Neutrophil (primary cell): Measurements from ENCODE around the gene ATP1A3.

Experiments
- H3K27ac ChIP-seq: fragments of 200-600 bp; sonication (generic); 2 replicates; pipeline ENCODE4 v1.5.1; 2016; ENCODE audit warnings: mild to moderate bottlenecking, moderate library complexity
- H3K27me3 ChIP-seq: fragments of 200-600 bp; sonication (generic); 2 replicates; pipeline ENCODE4 v1.6.0; 2016; ENCODE audit warnings: mild to moderate bottlenecking
- H3K36me3 ChIP-seq: fragments of 200-600 bp; sonication (generic); 2 replicates; pipeline ENCODE4 v1.5.1; 2017
- H3K4me1 ChIP-seq, 2 experiments: fragments of 200-600 bp in 1 of 2; sonication (generic) in 1 of 2; 1 replicate in 1 of 2; 2 replicates in 1 of 2; pipeline versions ENCODE4 v1.5.1 to v1.6.1; 2013 to 2016; ENCODE audit warnings: low read depth in 1 of 2, low read length in 1 of 2, mild to moderate bottlenecking in 1 of 2, moderate library complexity in 1 of 2; ENCODE audit not compliant: control insufficient read depth in 1 of 2, insufficient read depth in 1 of 2
- H3K4me3 ChIP-seq, 2 experiments: fragments of 200-600 bp in 1 of 2; sonication (generic) in 1 of 2; 1 replicate in 1 of 2; 2 replicates in 1 of 2; pipeline ENCODE4 v1.5.1; 2013 to 2016; ENCODE audit warnings: low read depth in 1 of 2, low read length in 1 of 2, mild to moderate bottlenecking in 1 of 2, moderate library complexity in 1 of 2
- H3K9me3 ChIP-seq: fragments of 200-600 bp; sonication (generic); 2 replicates; pipeline ENCODE4 v1.5.1; 2016
- CTCF ChIP-seq: fragments of 200-600 bp; sonication (generic); IDR thresholded peaks from 2 replicates; pipeline ENCODE4 v1.5.1; 2016; ENCODE audit warnings: antibody characterized with exemption

The ATP1A3 gene

GRCh38 chr19:42003506-42004294 is 9.7 kb upstream of the ATP1A3 start:
- Histone ChIP-seq H3K27me3 (peaks cover 33% of the 10 kb centered on the region), H3K36me3 (no peaks in the 10 kb centered on the region), H3K9me3 (no peaks in the 10 kb centered on the region), H3K4me1 (no peaks in the 10 kb centered on the region), H3K4me3 (no peak overlapping the region), H3K27ac (no peak overlapping the region)
- TF ChIP-seq CTCF = no peak

GRCh38 chr19:41999878-42000208 is 5.8 kb upstream of the ATP1A3 start:
- Histone ChIP-seq H3K4me3 (no peak overlapping the region), H3K9me3 (no peaks in the 10 kb centered on the region), H3K27ac (no peak overlapping the region), H3K4me1 (peaks cover 0 to 3% of the 10 kb centered on the region in 2 experiments), H3K27me3 (peaks cover 71% of the 10 kb centered on the region), H3K36me3 (no peaks in the 10 kb centered on the region)
- TF ChIP-seq CTCF = no peak

- no peak for TF ChIP-seq CTCF
- Histone ChIP-seq H3K4me3 (no peak overlapping the region), H3K27ac (no peak overlapping the region), H3K36me3 (no peaks in the 10 kb centered on the region), H3K9me3 (no peaks in the 10 kb centered on the region), H3K4me1 (peaks cover 0 to 4% of the 10 kb centered on the region in 2 experiments), H3K27me3 (peaks cover 77% of the 10 kb centered on the region)
These were observed 5.2 kb upstream of the ATP1A3 start for GRCh38 chr19:41999071-41999877.

GRCh38 chr19:41998246-41999020 is 4.4 kb upstream of the ATP1A3 start:
- Histone ChIP-seq H3K4me3 (no peak overlapping the region), H3K27ac (no peak overlapping the region), H3K36me3 (no peaks in the 10 kb centered on the region), H3K27me3 (peaks cover 85% of the 10 kb centered on the region), H3K4me1 (peaks cover 3 to 12% of the 10 kb centered on the region in 2 experiments), H3K9me3 (no peaks in the 10 kb centered on the region)
- peak; percentile 25 for TF ChIP-seq CTCF

GRCh38 chr19:41997851-41998229 is 3.8 kb upstream of the ATP1A3 start:
- H3K27me3 ChIP-seq = peaks cover 91% of the 10 kb centered on the region

More at GRCh38 chr19:41997851-41998229, 3.8 kb upstream of the ATP1A3 start:
- no peaks in the 10 kb centered on the region for H3K36me3 ChIP-seq
- TF ChIP-seq CTCF = no peak
- H3K9me3 ChIP-seq = no peaks in the 10 kb centered on the region
- H3K27ac ChIP-seq = no peak overlapping the region
- H3K4me1 ChIP-seq = peaks cover 3 to 12% of the 10 kb centered on the region in 2 experiments
- no peak overlapping the region for H3K4me3 ChIP-seq
